PC-9 (cell line): ENCODE measurements around the gene GSTA3. TPM values are rescaled to one million over a fixed set of nuclear protein-coding genes. Genes with fewer than 3 reads are reported as not detected.

Experiments used
- BruUV-seq: library from RNA; stranded (reverse); fragments of 400-500 nt; replicated peaks from 2 replicates; lab custom pipeline; 2021; lab: Mats Ljungman, UMichigan
- CTCF ChIA-PET: fragments of 300-600 bp; sonication (Branson Sonifier 250); formaldehyde crosslinking; loops from one replicate; lab custom pipeline; 2022; ENCODE audit warnings: antibody characterized with exemption; lab: Charles Lee
- POLR2A ChIA-PET: fragments of 300-600 bp; sonication (Branson Sonifier 250); formaldehyde crosslinking; loops from one replicate; lab custom pipeline; 2022; ENCODE audit warnings: antibody characterized with exemption; ENCODE audit not compliant: unreplicated experiment; lab: Charles Lee
- DNase-seq, 2 experiments: peaks; one replicate each; pipeline versions ENCODE4 v3.0.0 to v3.0.0-alpha.2; 2015 to 2022; ENCODE audit warnings: mixed read lengths in 1 of 2
- H2AFZ ChIP-seq: fragments of 200-600 bp; sonication (generic); 2 replicates; pipeline ENCODE4 v1.8.1; 2017; ENCODE audit warnings: antibody characterized with exemption
- H3F3A ChIP-seq: fragments of 200-600 bp; sonication (generic); 2 replicates; pipeline ENCODE4 v1.8.1; 2017; ENCODE audit warnings: antibody characterized with exemption, mild to moderate bottlenecking, low read depth; ENCODE audit not compliant: insufficient read depth
- H3K27ac ChIP-seq: fragments of 200-600 bp; sonication (generic); 2 replicates; pipeline ENCODE4 v1.6.1; 2016; ENCODE audit warnings: mixed run types
- H3K27me3 ChIP-seq: fragments of 200-600 bp; sonication (generic); 2 replicates; pipeline ENCODE4 v1.6.1; 2016; ENCODE audit warnings: low read depth, mixed run types; ENCODE audit not compliant: insufficient read depth
- H3K36me3 ChIP-seq: fragments of 200-600 bp; sonication (generic); 2 replicates; pipeline ENCODE4 v1.6.1; 2016; ENCODE audit warnings: low read depth, mixed run types
- H3K4me1 ChIP-seq: fragments of 200-600 bp; sonication (generic); replicated peaks from 2 replicates; pipeline ENCODE4 v1.6.1; 2016; ENCODE audit warnings: mixed run types; ENCODE audit not compliant: insufficient read depth
- H3K4me2 ChIP-seq: fragments of 200-600 bp; sonication (generic); 2 replicates; pipeline ENCODE4 v1.6.1; 2017; ENCODE audit warnings: mixed run types
- H3K4me3 ChIP-seq: fragments of 200-600 bp; sonication (generic); 2 replicates; pipeline ENCODE4 v1.6.1; 2016; ENCODE audit warnings: mixed run types
- H3K79me2 ChIP-seq: fragments of 200-600 bp; sonication (generic); 2 replicates; pipeline ENCODE4 v1.6.1; 2017; ENCODE audit warnings: low read depth, mixed run types
- H3K9me2 ChIP-seq: fragments of 200-600 bp; sonication (generic); 2 replicates; pipeline ENCODE4 v1.8.1; 2017; ENCODE audit warnings: mild to moderate bottlenecking; ENCODE audit not compliant: insufficient read depth
- H3K9me3 ChIP-seq: fragments of 200-600 bp; sonication (generic); 2 replicates; pipeline ENCODE4 v1.8.1; 2016; ENCODE audit warnings: low read depth; ENCODE audit not compliant: insufficient read depth
- H4K20me1 ChIP-seq: fragments of 200-600 bp; sonication (generic); 2 replicates; pipeline ENCODE4 v1.8.1; 2017; ENCODE audit not compliant: insufficient read depth
- CTCF ChIP-seq: fragments of 200-600 bp; sonication (generic); conservative IDR thresholded peaks from 2 replicates; pipeline ENCODE4 v1.6.1; 2017; ENCODE audit warnings: mixed run types, antibody characterized with exemption, mild to moderate bottlenecking, moderate library complexity
- EZH2 ChIP-seq: fragments of 200-600 bp; sonication (generic); IDR thresholded peaks from 2 replicates; pipeline ENCODE4 v1.8.0; 2017; ENCODE audit warnings: antibody characterized with exemption, low read depth
- intact Hi-C: fragments of 100-400 bp; cut with micrococcal nuclease; formaldehyde crosslinking; loops from one replicate; pipeline ENCODE4 v1.10.0; 2022; ENCODE audit not compliant: unreplicated experiment
- total RNA-seq: library from RNA; stranded (reverse); gene quantifications from 2 replicates; pipeline ENCODE4 v1.2.3, GENCODE V29; 2021

GSTA3 gene
- total RNA-seq, 1 experiment from 2014 or later, result not detected

GRCh38 chr6:52914516-52914915 is 5.0 kb upstream of the GSTA3 start:
- Histone ChIP-seq H4K20me1 (no peaks in the 10 kb centered on the region), H3K79me2 (no peaks in the 10 kb centered on the region), H3K9me3 (no peaks in the 10 kb centered on the region), H3K36me3 (no peaks in the 10 kb centered on the region), H3F3A (peaks cover 23% of the 10 kb centered on the region), H2AFZ (no peak overlapping the region), H3K9me2 (no peaks in the 10 kb centered on the region), H3K27ac (no peak overlapping the region), H3K4me2 (no peak overlapping the region), H3K27me3 (no peaks in the 10 kb centered on the region), H3K4me1 (peaks cover 29% of the 10 kb centered on the region), H3K4me3 (no peak overlapping the region)
- CTCF ChIA-PET, result no interaction called here
- TF ChIP-seq CTCF (no peak), EZH2 (no peak)
- intact Hi-C loops, result no loop called here
- DNase-seq, result no peak
- POLR2A ChIA-PET, result no interaction called here
- BruUV-seq, result no TSS peak

- Histone ChIP-seq H4K20me1 (no peaks in the 10 kb centered on the region), H3K4me2 (no peak overlapping the region), H3F3A (no peaks in the 10 kb centered on the region), H3K36me3 (no peaks in the 10 kb centered on the region), H3K9me3 (no peaks in the 10 kb centered on the region), H2AFZ (no peak overlapping the region), H3K27me3 (no peaks in the 10 kb centered on the region), H3K4me3 (no peak overlapping the region), H3K9me2 (no peaks in the 10 kb centered on the region), H3K27ac (no peak overlapping the region), H3K4me1 (0 out of 2 replicates have a peak, but pooled peaks cover 6% of the 10 kb centered on the region), H3K79me2 (no peaks in the 10 kb centered on the region)
- TF ChIP-seq EZH2 (no peak), CTCF (no peak)
- BruUV-seq, result no TSS peak
- DNase-seq, result no peak
- ChIA-PET POLR2A (no interaction called here), CTCF (no interaction called here)
- intact Hi-C loops, result no loop called here
Observed at GRCh38 chr6:52910091-52910490, 593 bp upstream of the GSTA3 start.

- H3K27me3 ChIP-seq, result no peaks in the 10 kb centered on the region
- no peak overlapping the region for H3K27ac ChIP-seq
- H3K9me2 ChIP-seq, result no peaks in the 10 kb centered on the region
- H3F3A ChIP-seq, result no peaks in the 10 kb centered on the region
- H3K4me2 ChIP-seq, result no peak overlapping the region
- POLR2A ChIA-PET, result no interaction called here
- BruUV-seq, result no TSS peak
- H3K4me3 ChIP-seq, result no peak overlapping the region
- H2AFZ ChIP-seq, result no peak overlapping the region
- CTCF ChIA-PET, result no interaction called here
- no peaks in the 10 kb centered on the region for H3K36me3 ChIP-seq
- no peaks in the 10 kb centered on the region for H3K79me2 ChIP-seq
- H3K9me3 ChIP-seq, result no peaks in the 10 kb centered on the region
- no peak for DNase-seq
- no peak for TF ChIP-seq CTCF
- TF ChIP-seq EZH2, result no peak
- no peaks in the 10 kb centered on the region for H3K4me1 ChIP-seq
- intact Hi-C loops, result loop anchor here (5.0 kb wide), 1 partner anchor 83 kb away; no protein-coding TSS in a partner anchor
- no peaks in the 10 kb centered on the region for H4K20me1 ChIP-seq
Observed at GRCh38 chr6:52909131-52909530, 367 bp downstream of the GSTA3 start.
